ENCODE measurements around the gene DBN1. TPM values are rescaled to one million over a fixed set of nuclear protein-coding genes. Genes with fewer than 3 reads are reported as not detected.

The DBN1 gene
- total RNA-seq, result 224 and 238 TPM in 2 replicates

DNA sequence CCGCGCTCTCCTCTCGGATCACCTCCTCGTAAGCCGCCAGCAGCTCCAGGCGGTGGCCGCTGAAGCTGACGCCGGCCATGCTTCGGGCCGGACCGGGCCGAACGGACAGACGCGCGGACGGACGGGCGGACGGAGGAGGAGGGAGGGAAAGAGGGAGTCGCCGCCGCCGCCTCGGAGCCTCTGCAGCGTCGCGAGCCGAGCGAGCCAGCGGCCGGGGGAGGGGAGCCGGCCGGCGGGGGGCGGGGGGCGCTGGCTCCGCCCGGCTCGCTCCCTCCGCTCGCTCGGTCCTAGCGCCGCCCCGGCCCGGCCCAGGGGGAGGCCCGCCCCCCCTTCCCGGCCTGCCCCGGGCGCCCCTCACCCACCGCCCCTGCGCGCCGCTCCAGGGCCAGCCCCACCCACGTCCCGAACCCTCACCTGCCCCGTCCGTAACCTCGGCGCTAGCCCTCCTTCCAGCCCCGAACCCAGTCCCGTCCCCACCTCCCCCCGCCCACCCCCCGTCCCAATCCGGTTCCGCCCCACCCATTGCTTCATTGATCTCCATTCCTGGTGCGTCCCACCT is at the start of gene DBN1:
Gene DBN1 (minus strand): TSS at position 192 of the 559 bp plus-strand sequence. CDS start 113 bp downstream, at position 79.

GRCh38 chr5:177516601-177517568 is 43.5 kb upstream of the DBN1 start, which contains the start of gene DDX41:
DDX41 (minus strand) TSS chr5:177516961; CDS start chr5:177516945, 16 bp downstream.

GRCh38 chr5:177509381-177509951 is 36.0 kb upstream of the DBN1 start, which contains the start of gene DOK3:
DOK3 (minus strand) TSS chr5:177509826; CDS start chr5:177509540, 286 bp downstream.

GRCh38 chr5:177497292-177498012 is 24.0 kb upstream of the DBN1 start, which contains the start of gene PDLIM7:
PDLIM7 (minus strand) TSS chr5:177497604; CDS start chr5:177496512, 1,092 bp downstream.

GRCh38 chr5:177446200-177447065 is 27.0 kb downstream of the DBN1 start, which contains the start of gene PRR7:
PRR7 (plus strand) TSS chr5:177446814; CDS start chr5:177455068, 8,254 bp downstream.

DNA sequence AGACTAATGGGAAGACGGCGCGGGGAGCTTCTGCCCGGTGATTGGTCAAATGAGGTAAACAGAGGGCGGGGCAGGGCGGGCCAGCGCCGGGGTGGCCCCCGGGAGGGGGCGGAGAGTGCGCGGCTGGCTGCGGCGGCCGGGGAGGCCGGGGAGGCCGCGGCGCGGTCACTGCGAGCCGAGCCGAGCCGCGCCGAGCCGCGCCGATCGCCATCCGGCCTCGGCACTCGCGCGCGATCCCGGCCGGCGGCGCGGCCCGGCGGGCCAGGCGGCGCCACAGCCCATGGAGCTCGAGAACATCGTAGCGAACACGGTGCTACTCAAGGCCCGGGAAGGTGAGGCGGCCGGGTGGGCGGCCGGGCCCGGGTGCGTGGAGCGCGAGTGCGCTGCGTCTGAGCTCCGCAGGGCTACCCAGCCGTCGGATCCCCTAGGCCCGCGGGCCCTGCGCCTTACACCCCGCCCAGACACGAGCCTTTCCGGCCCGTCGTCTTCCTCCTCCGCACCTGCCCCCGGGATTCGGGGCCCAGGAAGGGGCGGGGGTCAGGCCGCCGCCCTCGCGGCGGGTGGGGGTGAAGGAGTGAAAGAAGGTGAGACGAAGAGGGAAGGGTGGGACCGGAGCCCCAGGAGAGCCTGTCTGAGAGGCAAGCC is 46.7 kb downstream of the DBN1 start, which contains the start of gene GRK6:
Gene GRK6 (plus strand): TSS at position 111 of the 645 bp plus-strand sequence. CDS start 170 bp downstream, at position 281.

GRCh38 chr5:177409043-177409801 is 64.2 kb downstream of the DBN1 start, which contains the start of gene F12:
F12 (minus strand) TSS chr5:177409564; CDS start chr5:177409527, 37 bp downstream.

Other genes with a start within 250 kb of the DBN1 start
- 21.5 and 22.0 TPM in 2 replicates for gene RAB24, start 169.9 kb downstream of the DBN1 start, total RNA-seq
- 230 and 248 TPM in 2 replicates for gene PRELID1, start 169.8 kb downstream of the DBN1 start, total RNA-seq
- gene MXD3, start 161.7 kb downstream of the DBN1 start, total RNA-seq, result 81.2 and 89.0 TPM in 2 replicates
- 253 and 263 TPM in 2 replicates for gene LMAN2, start 122.0 kb downstream of the DBN1 start, total RNA-seq
- 5.1 and 13.1 TPM in 2 replicates for gene RGS14, start 115.7 kb downstream of the DBN1 start, total RNA-seq
- not detected in 2 replicates for gene SLC34A1, start 89.2 kb downstream of the DBN1 start, total RNA-seq
- not detected in 2 replicates for gene PFN3, start 73.0 kb downstream of the DBN1 start, total RNA-seq
- 0.74 and 1.0 TPM in 2 replicates for gene F12, start 64.1 kb downstream of the DBN1 start, total RNA-seq
- 31.7 and 34.5 TPM in 2 replicates for gene GRK6, start 47.0 kb downstream of the DBN1 start, total RNA-seq
- gene PRR7, start 26.8 kb downstream of the DBN1 start, total RNA-seq, result 15.9 and 21.5 TPM in 2 replicates
- 198 and 220 TPM in 2 replicates for gene PDLIM7, start 24.0 kb upstream of the DBN1 start, total RNA-seq
- gene DOK3, start 36.2 kb upstream of the DBN1 start, total RNA-seq, result 0.17 and 0.74 TPM in 2 replicates
- gene DDX41, start 43.3 kb upstream of the DBN1 start, total RNA-seq, result 136 and 137 TPM in 2 replicates
- gene FAM193B, start 80.9 kb upstream of the DBN1 start, total RNA-seq, result 16.0 and 22.0 TPM in 2 replicates
- 139 and 146 TPM in 2 replicates for gene TMED9, start 118.6 kb upstream of the DBN1 start, total RNA-seq
- gene B4GALT7, start 126.5 kb upstream of the DBN1 start, total RNA-seq, result 40.7 and 43.5 TPM in 2 replicates

Measured in bronchus fibroblast of lung (primary cell).